GM23248 (cell line): ENCODE data around the gene TMEM26. TPM values are rescaled to one million over a fixed set of nuclear protein-coding genes. Genes with fewer than 3 reads are reported as not detected.
A peak's percentile ranks its signal among the peaks of the same experiment; 100 is the strongest.

ENCODE experiments used
- DNase-seq: peaks from one replicate; pipeline ENCODE4 v3.0.0-alpha.2; 2015
- H2AFZ ChIP-seq: fragments of 200-600 bp; sonication (generic); 2 replicates; pipeline ENCODE4 v1.6.1; 2016; ENCODE audit warnings: antibody characterized with exemption
- H3F3A ChIP-seq: fragments of 200-600 bp; sonication (generic); 2 replicates; pipeline ENCODE4 v1.6.1; 2016; ENCODE audit warnings: mild to moderate bottlenecking, antibody characterized with exemption, mixed run types; ENCODE audit not compliant: insufficient read depth
- H3K27ac ChIP-seq: fragments of 200-600 bp; sonication (generic); 2 replicates; pipeline ENCODE4 v1.5.1; 2016; ENCODE audit warnings: mild to moderate bottlenecking
- H3K27me3 ChIP-seq: fragments of 200-600 bp; sonication (generic); replicated peaks from 2 replicates; pipeline ENCODE4 v1.6.1; 2016; ENCODE audit warnings: mild to moderate bottlenecking; ENCODE audit not compliant: insufficient read depth
- H3K36me3 ChIP-seq: fragments of 200-600 bp; sonication (generic); 2 replicates; pipeline ENCODE4 v1.6.1; 2016; ENCODE audit warnings: low read depth, mild to moderate bottlenecking
- H3K4me1 ChIP-seq: fragments of 200-600 bp; sonication (generic); 2 replicates; pipeline ENCODE4 v1.6.1; 2016; ENCODE audit warnings: mild to moderate bottlenecking; ENCODE audit not compliant: insufficient read depth
- H3K4me2 ChIP-seq: fragments of 200-600 bp; sonication (generic); one replicate; pipeline ENCODE4 v1.6.1; 2016; ENCODE audit warnings: mild to moderate bottlenecking; ENCODE audit not compliant: unreplicated experiment
- H3K4me3 ChIP-seq: fragments of 200-600 bp; sonication (generic); 2 replicates; pipeline ENCODE4 v1.5.1; 2016; ENCODE audit warnings: mild to moderate bottlenecking
- H3K79me2 ChIP-seq: fragments of 200-600 bp; sonication (generic); 2 replicates; pipeline ENCODE4 v1.6.1; 2016; ENCODE audit warnings: mild to moderate bottlenecking; ENCODE audit not compliant: insufficient read depth
- H3K9ac ChIP-seq: fragments of 200-600 bp; sonication (generic); 2 replicates; pipeline ENCODE4 v1.6.1; 2016; ENCODE audit warnings: mild to moderate bottlenecking
- H3K9me2 ChIP-seq: fragments of 200-600 bp; sonication (generic); 2 replicates; pipeline ENCODE4 v1.6.1; 2016; ENCODE audit warnings: mixed run types, mild to moderate bottlenecking, moderate library complexity; ENCODE audit not compliant: insufficient read depth
- H3K9me3 ChIP-seq: fragments of 200-600 bp; sonication (generic); one replicate; pipeline ENCODE4 v1.6.1; 2017; ENCODE audit warnings: low read depth
- H4K20me1 ChIP-seq: fragments of 200-600 bp; sonication (generic); 2 replicates; pipeline ENCODE4 v1.6.0; 2016; ENCODE audit not compliant: insufficient read depth
- EZH2 ChIP-seq: fragments of 200-600 bp; sonication (generic); IDR thresholded peaks from 2 replicates; pipeline ENCODE4 v1.6.1; 2018; ENCODE audit warnings: antibody characterized with exemption, mild to moderate bottlenecking; ENCODE audit not compliant: insufficient read depth, poor library complexity, severe bottlenecking
- EZH2phosphoT487 ChIP-seq: fragments of 200-600 bp; sonication (generic); IDR thresholded peaks from 2 replicates; pipeline ENCODE4 v1.6.1; 2018; ENCODE audit warnings: antibody characterized with exemption, moderate library complexity, mild to moderate bottlenecking, low read depth; ENCODE audit not compliant: insufficient read depth
- WGBS, 2 experiments: methylation state at CpG; one replicate each; pipeline ENCODE4 v1.1.6; 2015 to 2017; ENCODE audit warnings: low lambda C conversion rate in 2 of 2, low coverage in 1 of 2; ENCODE audit errors: missing lambda C conversion rate in 2 of 2; 5-methylcytosine and 5-hydroxymethylcytosine counted together
- in situ Hi-C: fragments of 300-500 bp; cut with MboI; formaldehyde crosslinking; loops from 2 replicates; pipeline ENCODE4 v1.15.0; 2020
- polyA plus RNA-seq: library from polyadenylated mRNA; unstranded; fragments of >200 nt; fragmentation: Nextera tagmentation; extraction: Ambion mirVana; gene quantifications from 2 replicates; pipeline ENCODE4 v1.2.1, GENCODE V29; 2016
- total RNA-seq: library from RNA; depleted of rRNA; stranded (reverse); fragments of >200 nt; shearing (Covaris generic); gene quantifications from 2 replicates; pipeline ENCODE4 v1.2.3, GENCODE V29; 2014

TMEM26 gene
- total and polyA plus RNA-seq, 2 experiments from 2014 or later, result 0.04 TPM; not detected in 1

- no peaks in the 10 kb centered on the region for H3K27me3 ChIP-seq
- H3K36me3 ChIP-seq, result no peaks in the 10 kb centered on the region
- peak overlapping the region; percentile 3 for H3K4me2 ChIP-seq
- in situ Hi-C loops, result no loop called here
- H3F3A ChIP-seq, result no peaks in the 10 kb centered on the region; the same call in 1 of the 2 replicates
- H4K20me1 ChIP-seq, result no peaks in the 10 kb centered on the region
- H3K4me1 ChIP-seq, result 0 out of 2 replicates have a peak, but pooled peaks cover 6% of the 10 kb centered on the region
- TF ChIP-seq EZH2 (no peak), EZH2phosphoT487 (no peak)
- WGBS, 2 experiments, result 92 to 94% methylated on average over 2 of the region's 2 CpGs
- no peak overlapping the region for H3K4me3 ChIP-seq
- no peaks in the 10 kb centered on the region for H3K9me3 ChIP-seq
- no peaks in the 10 kb centered on the region; the same call in 1 of the 2 replicates for H3K9me2 ChIP-seq
- no peak overlapping the region for H3K27ac ChIP-seq
- peak; percentile 19 for DNase-seq
- H2AFZ ChIP-seq, result peak overlapping the region; percentile 33; the same call in 1 of the 2 replicates
- H3K9ac ChIP-seq, result no peak overlapping the region
- no peaks in the 10 kb centered on the region for H3K79me2 ChIP-seq
These were observed 33.7 kb upstream of the TMEM26 start for GRCh38 chr10:61486738-61487396.

GRCh38 chr10:61486251-61486650 is 33.1 kb upstream of the TMEM26 start:
- Histone ChIP-seq H3K27me3 (no peaks in the 10 kb centered on the region), H3F3A (no peaks in the 10 kb centered on the region; the same call in 1 of the 2 replicates), H3K27ac (no peak overlapping the region), H3K4me3 (no peak overlapping the region), H3K36me3 (no peaks in the 10 kb centered on the region), H3K9me3 (no peaks in the 10 kb centered on the region), H3K4me2 (no peak overlapping the region), H3K4me1 (0 out of 2 replicates have a peak, but pooled peaks cover 6% of the 10 kb centered on the region), H3K9ac (no peak overlapping the region), H3K9me2 (no peaks in the 10 kb centered on the region; the same call in 1 of the 2 replicates), H3K79me2 (no peaks in the 10 kb centered on the region), H2AFZ (no peak overlapping the region), H4K20me1 (no peaks in the 10 kb centered on the region)
- WGBS, 2 experiments, result 57 to 73% methylated on average over 1 of the region's 1 CpG
- no peak for DNase-seq
- no peak for TF ChIP-seq EZH2
- TF ChIP-seq EZH2phosphoT487, result no peak
- in situ Hi-C loops, result no loop called here

GRCh38 chr10:61481597-61481996 is 28.4 kb upstream of the TMEM26 start:
- Histone ChIP-seq H3F3A (no peaks in the 10 kb centered on the region), H3K4me1 (no peaks in the 10 kb centered on the region), H3K9me2 (no peaks in the 10 kb centered on the region; the same call in 1 of the 2 replicates), H2AFZ (no peak overlapping the region), H3K36me3 (no peaks in the 10 kb centered on the region), H3K9ac (no peak overlapping the region), H3K9me3 (no peaks in the 10 kb centered on the region), H3K4me2 (no peak overlapping the region), H3K27me3 (no peaks in the 10 kb centered on the region), H3K79me2 (no peaks in the 10 kb centered on the region), H4K20me1 (no peaks in the 10 kb centered on the region), H3K27ac (no peak overlapping the region), H3K4me3 (no peak overlapping the region)
- TF ChIP-seq EZH2 (no peak), EZH2phosphoT487 (no peak)
- DNase-seq, result no peak
- in situ Hi-C loops, result no loop called here
- 88 to 93% methylated on average over 3 of the region's 3 CpGs for WGBS, 2 experiments

GRCh38 chr10:61480208-61480607 is 27.0 kb upstream of the TMEM26 start:
- Histone ChIP-seq H3K9me2 (no peaks in the 10 kb centered on the region), H3K9me3 (no peaks in the 10 kb centered on the region), H4K20me1 (no peaks in the 10 kb centered on the region), H3F3A (no peaks in the 10 kb centered on the region), H3K9ac (no peak overlapping the region), H3K36me3 (no peaks in the 10 kb centered on the region), H3K4me3 (no peak overlapping the region), H3K27me3 (no peaks in the 10 kb centered on the region), H2AFZ (no peak overlapping the region), H3K4me1 (peaks cover 8% of the 10 kb centered on the region), H3K79me2 (no peaks in the 10 kb centered on the region), H3K4me2 (no peak overlapping the region), H3K27ac (no peak overlapping the region)
- TF ChIP-seq EZH2phosphoT487 (no peak), EZH2 (no peak)
- DNase-seq, result no peak
- WGBS, 2 experiments, result 37 to 47% methylated on average over 2 of the region's 2 CpGs
- in situ Hi-C loops, result no loop called here
